A673 (cell line): ENCODE measurements around the gene OXNAD1. TPM values are rescaled to one million over a fixed set of nuclear protein-coding genes. Genes with fewer than 3 reads are reported as not detected.

Experiments
- BruUV-seq: library from RNA; stranded (reverse); fragments of 400-500 nt; replicated peaks from 2 replicates; lab custom pipeline; 2021; lab: Mats Ljungman, UMichigan
- CTCF ChIA-PET: fragments of 300-600 bp; sonication (Branson Sonifier 250); formaldehyde crosslinking; loops from one replicate; lab custom pipeline; 2022; ENCODE audit warnings: antibody characterized with exemption; lab: Charles Lee
- POLR2A ChIA-PET: fragments of 300-600 bp; sonication (Branson Sonifier 250); formaldehyde crosslinking; loops from one replicate; lab custom pipeline; 2022; ENCODE audit warnings: antibody characterized with exemption; ENCODE audit not compliant: low non-redundant PET; lab: Charles Lee
- DNase-seq: peaks from one replicate; pipeline ENCODE4 v3.0.0-alpha.2; 2015; ENCODE audit warnings: low spot score
- H3K27ac ChIP-seq: fragments of 200-600 bp; sonication (generic); 2 replicates; pipeline ENCODE4 v1.5.1; 2016; ENCODE audit warnings: mixed run types, low read depth, mild to moderate bottlenecking, mixed read lengths, antibody characterized with exemption, low read length; ENCODE audit not compliant: poor library complexity, severe bottlenecking
- H3K27me3 ChIP-seq: fragments of 200-600 bp; sonication (generic); replicated peaks from 2 replicates; pipeline ENCODE4 v1.6.1; 2017; ENCODE audit warnings: mixed run types, low read depth, mild to moderate bottlenecking, mixed read lengths, antibody characterized with exemption, low read length; ENCODE audit not compliant: insufficient read depth, poor library complexity
- H3K36me3 ChIP-seq: fragments of 200-600 bp; sonication (generic); 2 replicates; pipeline ENCODE4 v1.6.1; 2016; ENCODE audit warnings: mixed run types, mild to moderate bottlenecking, mixed read lengths, antibody characterized with exemption, low read length; ENCODE audit not compliant: insufficient read depth, poor library complexity, severe bottlenecking
- H3K4me1 ChIP-seq: fragments of 200-600 bp; sonication (generic); 2 replicates; pipeline ENCODE4 v1.6.1; 2017; ENCODE audit warnings: mixed run types, mild to moderate bottlenecking, mixed read lengths, antibody characterized with exemption, low read length; ENCODE audit not compliant: insufficient read depth, poor library complexity, severe bottlenecking
- H3K4me3 ChIP-seq: fragments of 200-600 bp; sonication (generic); 2 replicates; pipeline ENCODE4 v1.5.1; 2016; ENCODE audit warnings: low read depth, mixed run types, mild to moderate bottlenecking, mixed read lengths, low read length; ENCODE audit not compliant: poor library complexity, severe bottlenecking
- H3K9me3 ChIP-seq: fragments of 200-600 bp; sonication (generic); 2 replicates; pipeline ENCODE4 v1.6.1; 2016; ENCODE audit warnings: mixed run types, low read depth, mild to moderate bottlenecking, mixed read lengths, antibody characterized with exemption, low read length; ENCODE audit not compliant: poor library complexity, severe bottlenecking
- EZH2 ChIP-seq: fragments of 200-600 bp; sonication (generic); IDR thresholded peaks from 2 replicates; pipeline ENCODE4 v1.6.1; 2017; ENCODE audit warnings: borderline replicate concordance, low read depth, mild to moderate bottlenecking, mixed read lengths, antibody characterized with exemption, low read length; ENCODE audit not compliant: poor library complexity, severe bottlenecking
- intact Hi-C: fragments of 100-400 bp; cut with micrococcal nuclease; formaldehyde crosslinking; loops from one replicate; pipeline ENCODE4 v1.10.0; 2022; ENCODE audit not compliant: unreplicated experiment
- total RNA-seq: library from RNA; stranded (reverse); gene quantifications from 2 replicates; pipeline ENCODE4 v1.2.3, GENCODE V29; 2021
- TF ChIP-seq, protein P1 (sequence below): fragments of 300-800, 200-600 bp; sonication (generic); conservative IDR thresholded peaks from 2 replicates; pipeline ENCODE4 v1.5.1; 2017; ENCODE audit warnings: low read depth, mild to moderate bottlenecking, antibody characterized with exemption, low read length, moderate library complexity, mixed read lengths

Gene OXNAD1
- total RNA-seq, 1 experiment from 2014 or later = 21.5 TPM

DNA sequence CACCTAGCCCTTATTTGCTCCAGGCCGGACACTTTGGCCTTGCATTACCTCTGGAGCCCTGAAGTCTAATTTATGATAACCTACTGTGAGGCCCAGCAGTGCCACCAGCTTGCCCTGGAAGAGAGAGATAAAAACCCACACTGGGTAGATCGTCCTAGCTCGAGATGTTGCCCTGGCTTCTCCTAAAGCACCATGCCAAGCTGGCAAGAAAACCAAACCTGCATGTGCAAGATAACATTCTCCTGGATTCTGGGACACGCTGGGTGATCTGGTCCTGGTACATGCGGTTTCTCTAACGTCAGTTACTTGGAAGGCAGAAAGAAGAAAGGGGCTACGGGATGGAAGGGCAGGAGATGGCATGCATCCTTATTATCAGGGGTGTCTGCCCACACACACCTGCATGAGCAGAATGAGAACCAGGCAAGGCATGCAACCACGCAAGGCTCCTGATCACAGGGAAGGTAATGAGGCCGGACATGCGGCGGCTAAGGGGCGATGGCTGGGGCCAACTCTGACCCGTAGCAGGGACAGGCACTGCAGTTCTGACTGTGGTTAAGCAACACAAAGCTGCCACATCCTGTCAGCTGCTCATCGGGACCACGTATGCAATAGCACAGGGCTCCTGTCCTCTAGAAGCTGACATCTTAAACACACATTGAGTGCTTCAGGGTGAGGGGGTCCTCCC lies 73.0 kb downstream of the OXNAD1 start:
- TF ChIP-seq, protein P1, sequence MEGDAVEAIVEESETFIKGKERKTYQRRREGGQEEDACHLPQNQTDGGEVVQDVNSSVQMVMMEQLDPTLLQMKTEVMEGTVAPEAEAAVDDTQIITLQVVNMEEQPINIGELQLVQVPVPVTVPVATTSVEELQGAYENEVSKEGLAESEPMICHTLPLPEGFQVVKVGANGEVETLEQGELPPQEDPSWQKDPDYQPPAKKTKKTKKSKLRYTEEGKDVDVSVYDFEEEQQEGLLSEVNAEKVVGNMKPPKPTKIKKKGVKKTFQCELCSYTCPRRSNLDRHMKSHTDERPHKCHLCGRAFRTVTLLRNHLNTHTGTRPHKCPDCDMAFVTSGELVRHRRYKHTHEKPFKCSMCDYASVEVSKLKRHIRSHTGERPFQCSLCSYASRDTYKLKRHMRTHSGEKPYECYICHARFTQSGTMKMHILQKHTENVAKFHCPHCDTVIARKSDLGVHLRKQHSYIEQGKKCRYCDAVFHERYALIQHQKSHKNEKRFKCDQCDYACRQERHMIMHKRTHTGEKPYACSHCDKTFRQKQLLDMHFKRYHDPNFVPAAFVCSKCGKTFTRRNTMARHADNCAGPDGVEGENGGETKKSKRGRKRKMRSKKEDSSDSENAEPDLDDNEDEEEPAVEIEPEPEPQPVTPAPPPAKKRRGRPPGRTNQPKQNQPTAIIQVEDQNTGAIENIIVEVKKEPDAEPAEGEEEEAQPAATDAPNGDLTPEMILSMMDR = no peak
- no peak for TF ChIP-seq EZH2
- no peak for DNase-seq
- H3K27me3 ChIP-seq = no peaks in the 10 kb centered on the region
- ChIA-PET POLR2A (no interaction called here), CTCF (no interaction called here)
- intact Hi-C loops = no loop called here
- H3K9me3 ChIP-seq = no peaks in the 10 kb centered on the region
- H3K4me3 ChIP-seq = no peak overlapping the region
- H3K36me3 ChIP-seq = no peaks in the 10 kb centered on the region
- no peaks in the 10 kb centered on the region for H3K4me1 ChIP-seq
- H3K27ac ChIP-seq = no peak overlapping the region
- no TSS peak for BruUV-seq

DNA sequence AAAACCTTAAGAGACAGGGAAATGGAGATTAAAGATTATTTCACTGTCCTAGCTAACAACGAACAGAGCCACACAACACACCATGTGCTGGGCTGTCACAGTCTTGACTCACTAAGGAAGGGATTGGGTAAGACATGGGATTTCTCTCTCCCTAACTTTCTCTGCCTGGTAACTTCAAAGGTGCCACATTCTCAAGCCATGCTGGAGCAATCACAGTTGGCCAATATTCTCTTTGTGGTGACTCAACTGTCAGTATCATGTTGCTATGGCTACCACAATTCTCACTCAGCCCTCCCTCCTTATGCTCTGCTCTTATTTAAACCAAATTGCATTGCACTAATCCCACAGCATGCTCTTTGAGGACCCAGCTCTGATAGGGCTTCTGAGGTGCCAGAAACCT lies 74.0 kb downstream of the OXNAD1 start:
- no peak for TF ChIP-seq EZH2
- TF ChIP-seq, protein P1 = no peak
- BruUV-seq = no TSS peak
- Histone ChIP-seq H3K36me3 (no peaks in the 10 kb centered on the region), H3K4me3 (no peak overlapping the region), H3K27ac (no peak overlapping the region), H3K4me1 (no peaks in the 10 kb centered on the region), H3K9me3 (no peaks in the 10 kb centered on the region), H3K27me3 (no peaks in the 10 kb centered on the region)
- intact Hi-C loops = no loop called here
- peak; percentile 39 for DNase-seq
- POLR2A ChIA-PET = no interaction called here
- CTCF ChIA-PET = no interaction called here

- intact Hi-C loops = no loop called here
- TF ChIP-seq, protein P1 = no peak
- no peak overlapping the region for H3K27ac ChIP-seq
- H3K9me3 ChIP-seq = no peaks in the 10 kb centered on the region
- no peak for DNase-seq
- ChIA-PET CTCF (no interaction called here), POLR2A (no interaction called here)
- no peaks in the 10 kb centered on the region for H3K36me3 ChIP-seq
- no TSS peak for BruUV-seq
- no peaks in the 10 kb centered on the region for H3K4me1 ChIP-seq
- no peaks in the 10 kb centered on the region for H3K27me3 ChIP-seq
- H3K4me3 ChIP-seq = no peak overlapping the region
These were observed 78.1 kb downstream of the OXNAD1 start for GRCh38 chr3:16343101-16343500.
